Measurements from ENCODE around the gene OMD. TPM values are rescaled to one million over a fixed set of nuclear protein-coding genes. Genes with fewer than 3 reads are reported as not detected.
"Not testable (repeated sequence)": the region's sequence is repeated elsewhere in the genome, so short reads cannot be mapped to it uniquely, and the experiment has no call there.

The OMD gene
- not detected for total RNA-seq

DNA sequence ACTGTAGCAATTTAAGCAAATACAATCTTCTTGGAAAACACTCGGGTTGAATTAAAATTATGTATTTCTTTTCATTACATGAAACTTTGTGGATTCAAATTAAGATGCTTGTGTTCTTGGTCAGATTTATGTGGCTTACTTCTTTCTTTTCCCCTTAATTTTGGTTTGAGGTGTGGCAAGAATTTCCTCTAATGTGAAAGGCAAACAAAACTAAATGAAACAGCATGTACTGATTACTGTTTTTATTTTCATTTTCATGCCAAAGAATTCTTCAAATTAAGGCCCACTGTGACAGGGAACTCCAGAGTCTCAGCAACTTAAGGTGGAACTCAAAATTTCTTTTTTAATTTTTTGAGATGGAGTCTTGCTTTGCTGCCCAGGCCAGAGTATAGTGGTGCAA, at the start of gene OMD:
OMD (minus strand) TSS at position 132 of the 400 bp plus-strand sequence. CDS start 6,913 bp downstream, outside the sequence.
- DNase-seq: no peak

GRCh38 chr9:92468206-92468605, 43.9 kb upstream of the OMD start:
- DNase-seq: no peak

- DNase-seq: no peak
These were observed 43.2 kb upstream of the OMD start for GRCh38 chr9:92467511-92467910.

GRCh38 chr9:92467041-92467440, 42.8 kb upstream of the OMD start:
- DNase-seq: no peak

GRCh38 chr9:92463984-92464383, 39.7 kb upstream of the OMD start:
- no peak for DNase-seq

- no peak for DNase-seq
These were observed 39.1 kb upstream of the OMD start for GRCh38 chr9:92463387-92463786.

DNA sequence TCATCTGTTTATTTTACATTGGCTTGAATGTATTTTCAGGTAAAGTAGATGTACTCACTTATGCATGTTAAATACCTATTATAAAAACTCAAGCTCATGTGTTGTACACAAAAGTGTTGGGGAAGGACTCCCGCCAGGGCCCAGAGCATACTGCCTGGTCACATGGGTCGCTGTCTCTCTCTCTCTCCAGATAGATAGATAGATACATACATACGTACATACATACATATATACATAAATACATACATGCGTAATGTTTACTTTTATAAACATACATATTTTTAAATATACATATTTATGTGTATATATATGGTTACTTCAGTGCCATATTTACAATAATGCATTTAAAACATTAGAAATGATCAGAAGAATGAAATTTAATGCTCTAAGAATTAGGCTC, 33.3 kb upstream of the OMD start:
- no peak for DNase-seq

- no peak for DNase-seq
These were observed 30.9 kb upstream of the OMD start for GRCh38 chr9:92455217-92455616.

DNA sequence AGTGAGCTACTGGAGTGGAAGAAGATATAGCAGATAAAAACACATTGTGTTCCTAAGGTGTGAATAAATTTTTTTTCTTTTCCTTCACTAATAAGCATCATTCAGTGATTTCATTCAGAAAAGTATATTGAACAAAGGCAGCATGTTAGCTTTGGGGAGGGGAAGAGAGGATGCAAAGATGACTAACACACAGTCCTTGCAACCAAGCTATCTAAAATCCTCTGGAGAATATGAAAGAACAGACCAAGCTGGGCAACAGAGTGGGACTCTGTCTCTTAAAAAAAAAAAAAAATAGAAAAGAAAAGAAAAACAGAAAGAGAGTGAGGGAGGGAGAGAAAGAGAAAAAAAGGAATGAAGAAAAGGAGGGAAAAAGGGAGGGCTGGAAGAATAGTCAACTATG, 22.3 kb upstream of the OMD start:
- no peak for DNase-seq

DNA sequence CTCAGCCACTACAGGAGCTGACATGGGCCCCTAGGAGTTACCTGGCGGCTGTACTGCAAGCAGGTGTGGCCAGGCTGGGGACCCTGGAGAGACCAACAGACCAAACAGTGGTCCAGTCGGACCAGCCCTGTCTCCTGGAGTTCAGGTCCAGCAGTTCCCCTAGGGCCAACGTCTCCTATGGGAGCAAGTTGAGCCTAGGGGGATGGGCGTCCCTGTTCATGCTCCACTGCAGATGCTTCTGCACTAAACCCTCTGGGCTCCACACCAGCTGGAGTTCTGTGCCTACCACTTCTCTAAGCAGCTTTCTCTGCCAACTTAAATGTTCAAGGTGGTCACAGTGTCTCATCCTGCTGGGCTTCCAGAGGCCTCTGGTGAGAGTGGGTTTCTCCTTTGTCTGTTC, 20.6 kb upstream of the OMD start:
- DNase-seq: no peak

- DNase-seq: no peak
These were observed 16.4 kb upstream of the OMD start for GRCh38 chr9:92440751-92441046.

DNA sequence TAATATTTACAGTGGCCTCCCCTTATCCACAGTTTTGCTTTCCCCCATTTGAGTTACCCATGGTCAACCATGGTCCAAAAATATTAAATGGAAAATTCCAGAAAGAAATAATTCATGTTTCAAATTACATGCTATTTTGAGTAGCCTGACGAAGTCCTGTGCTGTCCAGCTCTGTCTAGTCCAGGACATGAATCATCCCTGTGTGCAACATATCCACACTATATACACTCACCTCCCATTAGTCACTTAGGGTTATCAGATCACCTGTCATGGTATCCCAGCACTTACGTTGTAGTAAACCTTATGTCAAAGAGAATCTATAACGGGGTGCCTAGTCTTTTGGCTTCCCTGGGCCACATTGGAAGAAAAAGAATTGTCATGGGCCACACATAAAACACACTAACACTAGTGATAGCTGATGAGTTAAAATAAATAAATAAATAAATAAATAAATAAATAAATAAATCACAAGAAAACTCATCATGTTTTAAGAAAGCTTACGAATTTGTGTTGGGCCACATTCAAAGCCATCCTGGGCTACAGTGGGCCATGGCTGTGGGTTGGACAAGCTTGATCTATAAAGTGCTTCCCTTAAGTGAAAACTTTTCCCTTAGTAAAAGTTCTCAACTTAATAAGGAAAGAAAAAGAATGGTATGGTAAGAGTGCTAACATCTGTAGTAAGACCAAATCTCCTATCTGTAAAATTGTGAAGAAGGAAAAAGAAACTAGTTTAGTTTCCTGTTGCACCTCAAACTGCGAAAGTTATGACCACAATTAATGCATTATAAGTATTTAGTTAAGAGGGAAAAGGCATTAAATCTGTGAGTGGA, 15.9 kb upstream of the OMD start:
- DNase-seq: no peak

GRCh38 chr9:92438900-92439526, 14.7 kb upstream of the OMD start:
- no peak for DNase-seq

GRCh38 chr9:92435263-92435662, 11.0 kb upstream of the OMD start:
- no peak for DNase-seq

- DNase-seq: no peak
These were observed 8.8 kb upstream of the OMD start for GRCh38 chr9:92432972-92433548.

- DNase-seq: no peak
These were observed 8.1 kb upstream of the OMD start for GRCh38 chr9:92432350-92432749.

DNA sequence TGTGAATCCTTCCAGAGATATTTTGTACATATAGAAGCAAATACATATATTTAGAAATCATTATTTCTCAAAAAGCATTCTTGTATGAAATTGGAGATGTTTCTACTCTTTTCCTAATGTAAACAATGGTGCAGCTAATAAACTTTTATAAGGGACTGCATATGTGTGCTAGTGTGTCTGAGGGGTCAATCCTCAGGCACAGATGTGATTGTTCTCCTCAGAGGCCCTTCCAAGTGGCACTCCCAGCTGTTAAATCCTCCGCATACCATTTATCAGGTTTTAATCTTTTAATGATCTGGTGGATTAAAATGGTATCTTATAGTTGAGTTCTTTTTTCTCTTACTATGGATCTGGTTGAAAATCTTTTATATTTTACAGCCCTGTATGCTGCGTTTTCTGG, 5.6 kb upstream of the OMD start:
- no peak for DNase-seq

- DNase-seq: no peak
These were observed 2.4 kb upstream of the OMD start for GRCh38 chr9:92426501-92427145.

- no peak for DNase-seq
These were observed 1.2 kb upstream of the OMD start for GRCh38 chr9:92425474-92425873.

DNA sequence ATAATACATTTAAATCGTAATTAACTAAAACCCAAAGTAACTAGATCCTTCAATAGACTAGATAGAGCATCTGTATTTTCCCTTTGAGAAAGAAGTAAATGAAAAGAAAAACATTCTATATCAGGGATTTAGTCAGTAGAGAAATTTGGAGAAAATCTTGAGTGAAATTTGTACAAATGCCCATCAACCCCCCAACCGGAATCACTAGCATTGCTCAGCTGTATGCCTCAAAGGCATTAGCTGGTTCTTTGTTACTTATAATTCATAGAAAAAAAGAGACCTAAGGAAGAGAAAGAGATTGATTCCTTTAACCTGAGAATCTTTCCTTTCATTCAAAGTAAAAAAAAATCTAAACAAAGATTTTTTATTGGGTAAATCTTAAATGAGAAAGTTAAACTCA, 659 bp downstream of the OMD start:
- DNase-seq: no peak

DNA sequence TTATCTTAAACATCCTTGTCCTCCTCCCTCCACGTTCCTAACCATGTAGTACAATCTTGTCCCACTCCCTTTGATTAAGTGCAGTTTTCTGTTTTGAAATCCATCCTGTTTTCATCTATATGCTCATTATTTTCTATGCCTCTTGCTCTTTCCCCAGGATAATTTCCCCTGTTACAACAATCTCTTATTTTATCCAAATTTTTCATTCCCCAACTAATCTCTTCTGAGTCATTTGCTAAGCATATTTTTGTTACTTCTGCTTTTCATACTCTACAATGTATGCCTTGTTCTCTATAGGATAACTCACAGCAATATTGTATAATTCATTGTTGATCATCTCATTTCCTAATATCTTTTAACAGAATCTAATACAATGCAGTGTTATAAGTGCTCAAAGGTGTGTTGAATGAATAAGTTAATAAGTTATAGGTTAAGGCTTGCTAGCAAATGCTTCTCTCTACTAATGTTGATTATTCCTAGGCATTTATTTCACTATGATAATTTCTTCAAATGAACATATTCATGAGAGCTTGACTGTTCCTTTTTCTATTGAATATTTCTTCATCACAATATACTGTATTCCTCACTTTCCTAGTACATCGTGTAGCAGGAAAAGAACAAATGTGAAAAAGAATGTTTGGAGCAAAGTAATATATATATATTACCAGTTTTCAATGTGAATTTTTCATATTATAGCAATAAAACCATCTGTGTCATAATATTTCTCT, 1.5 kb downstream of the OMD start:
- DNase-seq: no peak

DNA sequence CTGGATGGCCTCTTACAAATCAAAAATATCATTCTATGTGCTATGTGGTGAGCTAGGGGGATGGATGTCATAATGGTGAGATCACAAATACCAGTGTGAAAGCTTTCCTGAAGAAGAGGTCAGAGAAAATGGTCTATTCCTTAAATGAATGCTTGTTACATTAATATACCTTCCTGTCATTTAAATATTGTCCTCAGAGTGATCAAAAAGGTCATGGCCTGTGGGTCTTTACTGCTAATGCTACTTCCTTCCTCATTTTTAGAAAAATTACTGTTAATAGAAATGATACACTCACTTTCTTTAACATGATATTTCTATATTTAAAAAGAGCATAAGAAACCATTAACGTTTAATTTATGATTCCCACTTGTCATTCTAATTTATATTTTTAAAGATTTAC, 9.7 kb downstream of the OMD start:
- DNase-seq: no peak

DNA sequence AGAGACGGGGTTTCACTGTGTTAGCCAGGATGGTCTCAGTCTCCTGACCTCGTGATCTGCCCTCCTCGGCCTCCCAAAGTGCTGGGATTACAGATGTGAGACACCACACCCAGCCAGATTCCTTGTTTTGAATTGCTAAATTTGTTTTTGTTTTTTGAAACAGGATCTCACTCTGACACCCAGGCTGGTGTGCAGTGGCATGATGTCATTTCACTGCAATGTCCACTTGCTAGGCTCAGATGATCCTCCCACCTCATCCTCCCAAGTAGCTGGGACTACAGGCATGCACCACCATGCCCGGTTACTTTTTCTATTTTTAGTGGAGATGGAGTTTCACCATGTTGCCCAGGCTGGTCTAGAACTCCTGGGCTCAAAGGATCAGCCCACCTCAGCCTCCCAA, 13.1 kb downstream of the OMD start:
- DNase-seq: not testable (repeated sequence)

Measured in effector CD4-positive, alpha-beta T cell (primary cell).